Mesothelial cell of epicardium (in vitro differentiated cells): ENCODE results near the gene FNDC4. TPM values are rescaled to one million over a fixed set of nuclear protein-coding genes. Genes with fewer than 3 reads are reported as not detected.

Experiments
- DNase-seq, 2 experiments: peaks; one replicate each; pipeline ENCODE4 v3.0.0; 2021; ENCODE audit warnings: low spot score in 2 of 2; ENCODE audit not compliant: unreplicated experiment in 2 of 2
- H3K27ac Mint-ChIP-seq: 2 replicates; pipeline ENCODE4 v1.8.0; 2021; ENCODE audit warnings: mixed read lengths
- H3K27me3 Mint-ChIP-seq: 2 replicates; pipeline ENCODE4 v1.8.0; 2021; ENCODE audit warnings: low read depth, mixed read lengths
- H3K36me3 Mint-ChIP-seq: 2 replicates; pipeline ENCODE4 v1.8.0; 2021; ENCODE audit warnings: mixed read lengths
- H3K4me1 Mint-ChIP-seq: 2 replicates; pipeline ENCODE4 v1.8.0; 2021; ENCODE audit warnings: mixed read lengths
- H3K4me3 Mint-ChIP-seq: 2 replicates; pipeline ENCODE4 v1.8.0; 2021; ENCODE audit warnings: mild to moderate bottlenecking, moderate library complexity, mixed read lengths
- H3K9me3 Mint-ChIP-seq: 2 replicates; pipeline ENCODE4 v1.8.0; 2021; ENCODE audit warnings: mixed read lengths
- total RNA-seq: library from RNA; stranded (reverse); gene quantifications from 3 replicates; pipeline ENCODE4 v1.2.1, GENCODE V29; 2021
- TF ChIP-seq, protein P1 (sequence below): fragments of 200-600 bp; sonication (generic); IDR thresholded peaks from one replicate; pipeline ENCODE4 v1.5.0; 2021; ENCODE audit warnings: antibody characterized with exemption; ENCODE audit not compliant: unreplicated experiment

The FNDC4 gene
- total RNA-seq, 1 donor from 2014 or later = 8.1 TPM

DNA sequence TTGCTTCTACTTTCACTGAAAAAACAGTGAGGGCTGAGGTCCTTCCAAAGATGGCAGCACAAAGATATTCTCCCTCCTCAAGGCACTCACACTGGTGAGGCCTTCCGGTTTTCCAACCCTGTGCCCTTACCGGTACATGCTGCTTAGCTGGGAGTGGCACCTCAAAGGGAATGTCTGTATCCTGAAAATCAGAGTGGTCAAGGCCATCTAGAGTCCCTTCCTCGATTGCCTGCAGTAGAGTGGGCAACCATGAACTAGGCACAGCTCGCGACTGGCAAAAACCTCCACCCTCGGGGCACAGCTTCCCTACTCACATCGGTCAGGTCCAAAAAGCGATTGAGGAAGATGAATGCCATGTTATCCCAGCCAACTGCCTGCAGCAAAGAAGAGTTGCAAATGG lies 49.4 kb downstream of the FNDC4 start:
- no peak for DNase-seq
- H3K27me3 Mint-ChIP-seq = no peaks in the 10 kb centered on the region
- peaks cover 49% of the 10 kb centered on the region for H3K36me3 Mint-ChIP-seq

DNA sequence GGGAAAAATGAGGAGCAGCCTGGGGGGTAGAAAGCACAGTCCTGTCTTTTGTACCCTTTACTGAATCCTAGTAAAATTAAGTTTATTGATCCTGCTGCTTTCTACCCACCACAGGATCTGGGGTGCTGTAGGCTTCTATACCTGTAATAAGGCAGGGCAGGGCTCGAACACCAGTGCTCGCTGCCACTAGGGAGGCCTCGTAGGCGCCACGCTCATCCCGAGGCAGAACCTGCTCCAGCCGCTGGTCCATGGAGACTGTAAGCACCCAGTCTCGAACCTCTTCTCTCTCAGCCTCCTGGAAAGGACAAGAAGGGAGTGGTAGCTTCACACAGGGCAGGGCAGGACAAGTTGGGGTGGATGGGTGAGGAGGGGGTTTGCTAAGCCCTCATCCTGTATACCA lies 49.8 kb downstream of the FNDC4 start:
- TF ChIP-seq, protein P1, sequence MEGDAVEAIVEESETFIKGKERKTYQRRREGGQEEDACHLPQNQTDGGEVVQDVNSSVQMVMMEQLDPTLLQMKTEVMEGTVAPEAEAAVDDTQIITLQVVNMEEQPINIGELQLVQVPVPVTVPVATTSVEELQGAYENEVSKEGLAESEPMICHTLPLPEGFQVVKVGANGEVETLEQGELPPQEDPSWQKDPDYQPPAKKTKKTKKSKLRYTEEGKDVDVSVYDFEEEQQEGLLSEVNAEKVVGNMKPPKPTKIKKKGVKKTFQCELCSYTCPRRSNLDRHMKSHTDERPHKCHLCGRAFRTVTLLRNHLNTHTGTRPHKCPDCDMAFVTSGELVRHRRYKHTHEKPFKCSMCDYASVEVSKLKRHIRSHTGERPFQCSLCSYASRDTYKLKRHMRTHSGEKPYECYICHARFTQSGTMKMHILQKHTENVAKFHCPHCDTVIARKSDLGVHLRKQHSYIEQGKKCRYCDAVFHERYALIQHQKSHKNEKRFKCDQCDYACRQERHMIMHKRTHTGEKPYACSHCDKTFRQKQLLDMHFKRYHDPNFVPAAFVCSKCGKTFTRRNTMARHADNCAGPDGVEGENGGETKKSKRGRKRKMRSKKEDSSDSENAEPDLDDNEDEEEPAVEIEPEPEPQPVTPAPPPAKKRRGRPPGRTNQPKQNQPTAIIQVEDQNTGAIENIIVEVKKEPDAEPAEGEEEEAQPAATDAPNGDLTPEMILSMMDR = no peak
- Mint-ChIP-seq H3K9me3 (no peaks in the 10 kb centered on the region), H3K4me1 (peaks cover 13% of the 10 kb centered on the region), H3K27ac (no peak overlapping the region), H3K4me3 (no peak overlapping the region), H3K27me3 (no peaks in the 10 kb centered on the region), H3K36me3 (peaks cover 53% of the 10 kb centered on the region)
- DNase-seq = no peak

More for the DNA sequence above, 49.4 kb downstream of the FNDC4 start:
- no peak overlapping the region for H3K4me3 Mint-ChIP-seq
- no peaks in the 10 kb centered on the region for H3K9me3 Mint-ChIP-seq
- TF ChIP-seq, protein P1 = no peak
- peaks cover 13% of the 10 kb centered on the region for H3K4me1 Mint-ChIP-seq
- H3K27ac Mint-ChIP-seq = no peak overlapping the region

DNA sequence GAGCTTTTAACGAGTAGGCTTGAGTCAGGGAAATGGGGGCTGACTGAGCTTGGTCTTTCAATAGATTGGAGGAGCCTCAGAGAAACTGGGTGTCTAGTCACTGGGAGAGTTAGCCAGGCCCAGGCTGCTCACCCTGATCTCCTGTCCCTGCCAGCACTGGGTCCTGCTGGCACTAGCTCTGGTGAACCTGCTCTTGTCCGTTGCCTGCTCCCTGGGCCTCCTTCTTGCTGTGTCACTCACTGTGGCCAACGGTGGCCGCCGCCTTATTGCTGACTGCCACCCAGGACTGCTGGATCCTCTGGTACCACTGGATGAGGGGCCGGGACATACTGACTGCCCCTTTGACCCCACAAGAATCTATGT lies 52.1 kb downstream of the FNDC4 start:
- Mint-ChIP-seq H3K27ac (peak overlapping the region; percentile 55), H3K27me3 (no peaks in the 10 kb centered on the region), H3K9me3 (no peaks in the 10 kb centered on the region), H3K4me3 (peak overlapping the region; percentile 60), H3K36me3 (peaks cover 46% of the 10 kb centered on the region), H3K4me1 (peaks cover 13% of the 10 kb centered on the region)
- TF ChIP-seq, protein P1 = no peak
- DNase-seq = no peak

DNA sequence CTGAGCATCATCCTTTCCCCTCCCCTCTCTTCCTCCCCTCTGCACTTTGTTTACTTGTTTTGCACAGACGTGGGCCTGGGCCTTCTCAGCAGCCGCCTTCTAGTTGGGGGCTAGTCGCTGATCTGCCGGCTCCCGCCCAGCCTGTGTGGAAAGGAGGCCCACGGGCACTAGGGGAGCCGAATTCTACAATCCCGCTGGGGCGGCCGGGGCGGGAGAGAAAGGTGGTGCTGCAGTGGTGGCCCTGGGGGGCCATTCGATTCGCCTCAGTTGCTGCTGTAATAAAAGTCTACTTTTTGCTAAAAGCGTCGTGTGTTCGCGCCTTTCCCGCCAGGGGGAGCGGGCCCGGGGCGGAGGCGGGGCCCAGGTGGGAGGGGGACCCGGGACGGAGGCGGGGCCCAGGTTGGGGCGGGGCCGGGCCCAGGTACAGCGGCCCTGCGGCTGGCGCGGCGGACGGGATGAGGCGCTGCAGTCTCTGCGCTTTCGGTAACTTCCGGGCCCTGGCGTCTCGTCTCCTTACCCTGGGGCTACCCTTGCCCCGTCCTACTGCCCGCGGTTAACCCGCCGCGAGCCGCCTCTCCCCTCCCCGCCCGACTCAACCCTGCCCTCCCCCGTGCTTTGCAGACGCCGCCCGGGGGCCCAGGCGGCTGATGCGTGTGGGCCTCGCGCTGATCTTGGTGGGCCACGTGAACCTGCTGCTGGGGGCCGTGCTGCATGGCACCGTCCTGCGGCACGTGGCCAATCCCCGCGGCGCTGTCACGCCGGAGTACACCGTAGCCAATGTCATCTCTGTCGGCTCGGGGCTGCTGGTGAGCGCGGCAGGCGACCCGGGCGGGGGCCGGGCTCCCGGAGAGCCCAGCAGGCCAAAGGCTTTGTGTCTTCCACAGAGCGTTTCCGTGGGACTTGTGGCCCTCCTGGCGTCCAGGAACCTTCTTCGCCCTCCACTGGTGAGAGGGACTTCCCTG lies 52.8 kb downstream of the FNDC4 start, which contains the start of gene KRTCAP3:
Gene KRTCAP3, plus strand, starts transcription at position 424 of the 962 bp plus-strand sequence. Its CDS starts 32 bp downstream, at position 456.
- Mint-ChIP-seq H3K27ac (peak within 1 kb of the TSS; percentile 55), H3K36me3 (peaks cover 42% of the 10 kb centered on the region), H3K9me3 (no peaks in the 10 kb centered on the region), H3K27me3 (no peaks in the 10 kb centered on the region), H3K4me1 (peaks cover 13% of the 10 kb centered on the region), H3K4me3 (peak within 1 kb of the TSS; percentile 60)
- TF ChIP-seq, protein P1 = peak; percentile 64
- peak; percentile 64 to 81 for DNase-seq

Other genes with a start within 250 kb of the FNDC4 start
- 2.3 to 3.4 TPM (median 3.1 TPM) in 3 replicates for gene SLC30A3, start 232.2 kb downstream of the FNDC4 start, total RNA-seq
- 0.18 to 0.27 TPM in 2 of 3 replicates, not detected in the other for gene DNAJC5G, start 219.8 kb downstream of the FNDC4 start, total RNA-seq
- 0.18 to 0.47 TPM (median 0.18 TPM) in 3 replicates for gene TRIM54, start 212.8 kb downstream of the FNDC4 start, total RNA-seq
- gene UCN, start 186.8 kb downstream of the FNDC4 start, total RNA-seq = 3.1 to 5.1 TPM (median 4.4 TPM) in 3 replicates
- gene MPV17, start 172.1 kb downstream of the FNDC4 start, total RNA-seq = 65.8 to 70.0 TPM (median 68.3 TPM) in 3 replicates
- 87.5 to 90.1 TPM (median 89.3 TPM) in 3 replicates for gene GTF3C2, start 138.4 kb downstream of the FNDC4 start, total RNA-seq
- 42.2 to 49.0 TPM (median 47.1 TPM) in 3 replicates for gene EIF2B4, start 124.9 kb downstream of the FNDC4 start, total RNA-seq
- 83.0 to 88.4 TPM (median 88.2 TPM) in 3 replicates for gene SNX17, start 124.6 kb downstream of the FNDC4 start, total RNA-seq
- gene ZNF513, start 114.5 kb downstream of the FNDC4 start, total RNA-seq = 25.0 to 25.7 TPM (median 25.1 TPM) in 3 replicates
- gene PPM1G, start 85.6 kb downstream of the FNDC4 start, total RNA-seq = 60.0 to 63.7 TPM (median 62.4 TPM) in 3 replicates
- 126 to 130 TPM (median 129 TPM) in 3 replicates for gene NRBP1, start 66.6 kb downstream of the FNDC4 start, total RNA-seq
- 24.5 to 26.1 TPM (median 25.5 TPM) in 3 replicates for gene KRTCAP3, start 52.8 kb downstream of the FNDC4 start, total RNA-seq
- gene IFT172, start 5.5 kb downstream of the FNDC4 start, total RNA-seq = 60.6 to 68.0 TPM (median 63.0 TPM) in 3 replicates
- not detected in 3 replicates for gene GCKR, start 1.6 kb upstream of the FNDC4 start, total RNA-seq
- gene ZNF512, start 87.8 kb upstream of the FNDC4 start, total RNA-seq = 65.6 to 75.1 TPM (median 72.8 TPM) in 3 replicates
- 4.6 to 5.2 TPM (median 4.9 TPM) in 3 replicates for gene CCDC121, start 133.8 kb upstream of the FNDC4 start, total RNA-seq
- 32.4 to 36.7 TPM (median 36.3 TPM) in 3 replicates for gene GPN1, start 133.8 kb upstream of the FNDC4 start, total RNA-seq
- 40.6 to 42.6 TPM (median 41.2 TPM) in 3 replicates for gene SUPT7L, start 168.4 kb upstream of the FNDC4 start, total RNA-seq
- gene SLC4A1AP, start 168.7 kb upstream of the FNDC4 start, total RNA-seq = 18.8 to 20.0 TPM (median 19.1 TPM) in 3 replicates